Mucosa of rectum (tissue), 2 donors: ENCODE data around the gene TRAF3IP1.

Source experiments
- H3K27ac ChIP-seq, 2 donors: one replicate each; pipeline ENCODE4 v1.7.0; 2013; ENCODE audit warnings: inconsistent platforms in 2 of 2, low read depth in 2 of 2, low read length in 2 of 2
- H3K27me3 ChIP-seq, 2 donors: one replicate each; pipeline ENCODE4 v1.7.0; 2013; ENCODE audit warnings: low read length in 2 of 2; ENCODE audit not compliant: control insufficient read depth in 2 of 2, insufficient read depth in 2 of 2
- H3K36me3 ChIP-seq, 2 donors: one replicate each; pipeline ENCODE4 v1.7.0; 2013; ENCODE audit warnings: low read length in 2 of 2; ENCODE audit not compliant: control insufficient read depth in 2 of 2, insufficient read depth in 2 of 2
- H3K4me1 ChIP-seq, 2 donors: one replicate each; pipeline ENCODE4 v1.7.0; 2013; ENCODE audit warnings: low read length in 2 of 2, mild to moderate bottlenecking in 1 of 2; ENCODE audit not compliant: control insufficient read depth in 2 of 2, insufficient read depth in 2 of 2
- H3K4me3 ChIP-seq, 2 donors: one replicate each; pipeline ENCODE4 v1.7.0; 2013; ENCODE audit warnings: low read length in 2 of 2
- H3K9ac ChIP-seq, 2 donors: one replicate each; pipeline ENCODE4 v1.7.0; 2013; ENCODE audit warnings: low read length in 2 of 2, low read depth in 1 of 2, mild to moderate bottlenecking in 1 of 2
- H3K9me3 ChIP-seq, 2 donors: one replicate each; pipeline ENCODE4 v1.7.0; 2013; ENCODE audit warnings: low read length in 2 of 2; ENCODE audit not compliant: control insufficient read depth in 2 of 2
- donor health status: healthy.
- donor health status: Normal muscosa, but diverticular disease.

The TRAF3IP1 gene

DNA sequence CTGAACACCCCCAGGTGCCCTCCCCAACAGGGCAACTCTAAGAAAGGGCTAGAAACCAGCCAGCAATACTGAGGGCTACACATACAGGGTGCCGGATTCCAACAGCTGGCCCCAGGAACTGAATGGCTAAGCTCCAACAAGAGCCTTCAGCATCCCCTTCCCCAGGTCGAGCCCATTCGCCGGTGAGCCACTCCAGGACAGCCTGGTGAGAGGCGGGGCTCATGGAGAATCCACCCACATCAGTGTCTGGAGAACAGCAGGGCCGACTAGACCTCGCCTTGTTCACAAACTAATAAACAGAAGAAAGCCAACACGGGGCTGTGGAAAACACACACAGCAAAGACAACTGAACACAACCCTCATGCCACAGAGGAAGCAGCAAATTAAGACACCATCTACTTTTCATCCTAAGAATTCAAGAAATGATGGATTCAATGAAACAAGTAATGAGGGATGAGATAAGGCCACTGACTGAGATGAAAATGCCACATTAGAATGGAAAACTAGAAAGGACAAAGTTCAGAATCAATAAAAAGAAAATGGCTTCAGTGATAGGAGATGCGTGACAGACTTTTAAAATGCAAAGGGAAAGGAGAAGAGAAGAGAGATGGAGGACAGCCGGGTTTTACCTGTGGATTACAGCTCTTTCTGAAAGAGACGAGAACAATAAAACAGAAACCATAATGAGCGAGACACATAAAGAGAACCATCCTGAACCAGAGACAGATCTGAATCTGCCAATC is 40.1 kb upstream of the TRAF3IP1 start:
- Histone ChIP-seq H3K9me3 (no peaks in the 10 kb centered on the region), H3K27me3 (no peaks in the 10 kb centered on the region), H3K27ac (peak overlapping the region; percentile 59 to 82), H3K36me3 (peaks cover 21 to 26% of the 10 kb centered on the region in 2 donors), H3K4me1 (peaks cover 39 to 55% of the 10 kb centered on the region in 2 donors), H3K9ac (peak overlapping the region in 1 of 2 donors; percentile 46), H3K4me3 (peak overlapping the region; percentile 14 to 22)

DNA sequence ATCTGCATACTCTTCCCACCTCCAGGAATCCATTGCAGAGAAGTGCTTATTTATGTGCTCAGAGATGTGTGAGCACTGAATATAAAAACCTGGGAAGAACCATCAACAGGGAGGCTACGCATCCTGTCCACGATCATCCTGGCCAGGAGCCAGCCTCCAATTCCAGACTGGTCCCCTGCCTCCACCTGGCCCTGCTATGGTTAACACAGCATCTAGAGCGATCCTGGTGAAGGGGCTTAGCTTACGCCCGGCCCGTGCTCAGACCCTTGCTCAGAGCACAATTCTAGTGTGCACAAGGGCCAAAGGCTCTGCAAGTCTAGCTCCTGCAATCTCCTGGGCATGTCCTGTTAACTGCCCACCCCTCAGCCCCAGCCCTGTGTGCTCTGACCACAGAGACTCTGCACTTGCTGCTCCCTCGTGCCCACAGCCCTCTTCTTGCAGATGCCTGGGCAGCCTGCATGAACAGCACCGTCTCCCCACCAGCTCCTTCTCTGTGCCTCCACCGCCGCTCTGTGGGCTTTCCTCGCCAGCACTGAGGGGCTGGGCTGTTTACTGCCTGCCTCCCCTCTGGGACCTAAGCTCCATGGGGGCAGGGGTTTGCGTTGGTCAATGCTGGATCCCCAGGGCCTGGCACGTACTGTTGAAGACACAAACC is 38.4 kb upstream of the TRAF3IP1 start:
- Histone ChIP-seq H3K27me3 (no peaks in the 10 kb centered on the region), H3K9ac (no peak overlapping the region), H3K27ac (no peak overlapping the region), H3K4me1 (peaks cover 54 to 72% of the 10 kb centered on the region in 2 donors), H3K36me3 (peaks cover 7 to 10% of the 10 kb centered on the region in 2 donors), H3K4me3 (no peak overlapping the region), H3K9me3 (no peaks in the 10 kb centered on the region)

DNA sequence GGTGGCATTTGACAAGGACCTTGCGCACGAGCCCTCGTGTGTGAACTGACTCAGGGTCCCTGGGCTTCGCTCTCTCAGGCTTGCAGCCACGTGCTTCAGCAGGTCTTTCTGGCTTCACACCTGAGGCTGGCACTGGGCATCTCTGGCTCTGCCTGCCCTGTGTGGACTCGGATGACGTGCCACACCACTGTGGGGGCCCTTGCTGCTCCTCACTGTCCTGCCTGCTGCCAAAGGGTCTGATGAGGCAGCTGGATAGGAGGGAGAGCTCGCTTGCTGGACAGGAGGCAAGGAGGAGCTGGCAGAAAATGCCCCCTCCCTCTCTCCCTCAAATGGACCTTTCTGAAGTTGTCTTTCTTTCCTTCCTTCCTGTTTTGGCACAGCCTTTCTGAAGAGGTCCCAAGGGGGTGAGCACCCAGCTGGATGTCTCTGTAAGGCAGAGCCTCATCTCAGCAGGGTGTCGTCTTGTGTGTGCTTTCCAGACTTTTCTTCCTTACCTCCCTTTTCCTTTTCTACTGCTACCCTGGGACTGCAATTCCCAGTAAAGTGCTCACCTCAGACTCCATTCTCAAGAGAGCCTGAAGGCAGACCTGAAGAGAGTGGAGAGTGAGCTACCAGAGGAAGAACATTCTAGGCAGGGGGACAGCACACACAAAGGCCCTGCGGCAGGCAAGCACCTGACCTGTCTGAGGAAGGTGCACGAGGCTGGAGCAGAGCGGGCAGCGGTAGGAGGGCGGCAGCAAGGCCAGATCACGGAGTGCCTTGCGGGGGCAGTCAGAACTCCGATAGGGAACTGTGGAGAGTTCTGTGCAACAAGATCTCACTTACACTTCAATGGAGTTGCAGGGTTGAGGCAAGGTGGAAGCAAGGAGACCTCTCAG is 37.2 kb upstream of the TRAF3IP1 start:
- Histone ChIP-seq H3K9ac (peak overlapping the region in 1 of 2 donors; percentile 20), H3K4me1 (peaks cover 63 to 80% of the 10 kb centered on the region in 2 donors), H3K9me3 (no peaks in the 10 kb centered on the region), H3K27me3 (no peaks in the 10 kb centered on the region), H3K36me3 (peaks cover 0 to 4% of the 10 kb centered on the region in 2 donors), H3K27ac (no peak overlapping the region), H3K4me3 (no peak overlapping the region)

GRCh38 chr2:238284802-238285515 is 35.4 kb upstream of the TRAF3IP1 start:
- H3K4me3 ChIP-seq: peak overlapping the region; percentile 50 to 61
- peak overlapping the region; percentile 83 to 97 for H3K9ac ChIP-seq
- peaks cover 60 to 76% of the 10 kb centered on the region in 2 donors for H3K4me1 ChIP-seq
- H3K9me3 ChIP-seq: no peaks in the 10 kb centered on the region
- no peaks in the 10 kb centered on the region for H3K27me3 ChIP-seq
- no peaks in the 10 kb centered on the region for H3K36me3 ChIP-seq
- H3K27ac ChIP-seq: peak overlapping the region; percentile 91 to 93

DNA sequence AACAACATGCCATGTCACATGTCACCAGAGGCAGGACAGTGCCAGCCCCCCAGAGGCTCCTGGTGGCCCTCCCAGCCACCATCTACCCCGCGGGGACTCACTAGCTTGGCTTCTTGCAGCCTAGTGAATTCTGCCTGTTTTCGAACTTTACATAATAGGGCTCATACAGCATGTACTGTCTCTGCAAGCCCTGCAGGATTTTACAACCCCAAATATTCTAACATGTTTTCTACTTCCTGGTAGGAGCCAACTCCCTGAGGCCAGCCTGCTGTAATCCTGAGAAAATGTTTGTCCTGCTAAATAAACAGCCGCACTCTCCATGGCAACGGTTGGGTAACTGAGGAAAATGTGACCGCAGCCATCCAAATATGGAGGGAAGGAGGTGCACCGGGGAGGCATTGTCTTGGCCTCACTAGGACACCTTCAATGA is 34.6 kb upstream of the TRAF3IP1 start:
- H3K9me3 ChIP-seq: no peaks in the 10 kb centered on the region
- H3K27me3 ChIP-seq: no peaks in the 10 kb centered on the region
- H3K36me3 ChIP-seq: no peaks in the 10 kb centered on the region
- H3K27ac ChIP-seq: peak overlapping the region; percentile 91 to 93
- H3K4me3 ChIP-seq: peak overlapping the region; percentile 50 to 89
- peaks cover 66 to 73% of the 10 kb centered on the region in 2 donors for H3K4me1 ChIP-seq
- peak overlapping the region; percentile 97 to 98 for H3K9ac ChIP-seq

DNA sequence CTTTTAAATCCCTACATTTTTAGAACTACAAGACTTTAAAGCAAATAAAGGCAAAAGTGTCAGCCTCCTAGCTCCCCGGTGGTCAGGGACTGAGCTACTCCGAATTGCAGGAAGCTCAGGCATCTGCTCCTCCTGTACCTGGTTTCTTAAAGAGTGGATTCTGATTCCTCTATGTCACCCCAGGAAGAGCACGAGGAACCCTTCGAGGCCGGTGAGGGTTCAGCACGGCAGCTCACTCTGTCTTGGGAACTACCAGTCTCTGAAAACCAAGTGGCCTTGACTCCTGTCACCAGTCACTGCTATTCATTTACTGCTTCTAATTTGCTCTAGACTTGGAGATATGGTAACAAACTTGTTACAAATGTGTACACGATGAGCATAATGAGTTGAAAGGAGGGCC is 34.2 kb upstream of the TRAF3IP1 start:
- Histone ChIP-seq H3K4me3 (peak overlapping the region; percentile 10 to 89), H3K36me3 (no peaks in the 10 kb centered on the region), H3K27me3 (no peaks in the 10 kb centered on the region), H3K27ac (peak overlapping the region; percentile 91 to 93), H3K9ac (peak overlapping the region; percentile 97 to 98), H3K4me1 (peaks cover 69 to 75% of the 10 kb centered on the region in 2 donors), H3K9me3 (no peaks in the 10 kb centered on the region)

GRCh38 chr2:238286551-238286950 is 33.8 kb upstream of the TRAF3IP1 start:
- H3K36me3 ChIP-seq: no peaks in the 10 kb centered on the region
- H3K4me1 ChIP-seq: peaks cover 72 to 77% of the 10 kb centered on the region in 2 donors
- no peaks in the 10 kb centered on the region for H3K27me3 ChIP-seq
- H3K27ac ChIP-seq: peak overlapping the region; percentile 91 to 93
- peak overlapping the region; percentile 42 to 89 for H3K4me3 ChIP-seq
- H3K9me3 ChIP-seq: no peaks in the 10 kb centered on the region
- peak overlapping the region; percentile 97 to 98 for H3K9ac ChIP-seq

- Histone ChIP-seq H3K9me3 (no peaks in the 10 kb centered on the region), H3K36me3 (no peaks in the 10 kb centered on the region), H3K27me3 (no peaks in the 10 kb centered on the region), H3K27ac (peak overlapping the region; percentile 91 to 93), H3K9ac (peak overlapping the region; percentile 97 to 98), H3K4me1 (peaks cover 66 to 73% of the 10 kb centered on the region in 2 donors), H3K4me3 (peak overlapping the region; percentile 75 to 89)
Observed at GRCh38 chr2:238286987-238287736, 33.2 kb upstream of the TRAF3IP1 start.
